GM19395 (cell line): ENCODE data around the gene CCDC146.
"Not testable (repeated sequence)": the region's sequence is repeated elsewhere in the genome, so short reads cannot be mapped to it uniquely, and the experiment has no call there.

ENCODE experiments used
- ATAC-seq: cut with Tn5 transposase; IDR thresholded peaks from one replicate; pipeline ENCODE4 v1.9.1; 2021; ENCODE audit warnings: mild to moderate bottlenecking, moderate library complexity; ENCODE audit not compliant: unreplicated experiment

CCDC146 gene

DNA sequence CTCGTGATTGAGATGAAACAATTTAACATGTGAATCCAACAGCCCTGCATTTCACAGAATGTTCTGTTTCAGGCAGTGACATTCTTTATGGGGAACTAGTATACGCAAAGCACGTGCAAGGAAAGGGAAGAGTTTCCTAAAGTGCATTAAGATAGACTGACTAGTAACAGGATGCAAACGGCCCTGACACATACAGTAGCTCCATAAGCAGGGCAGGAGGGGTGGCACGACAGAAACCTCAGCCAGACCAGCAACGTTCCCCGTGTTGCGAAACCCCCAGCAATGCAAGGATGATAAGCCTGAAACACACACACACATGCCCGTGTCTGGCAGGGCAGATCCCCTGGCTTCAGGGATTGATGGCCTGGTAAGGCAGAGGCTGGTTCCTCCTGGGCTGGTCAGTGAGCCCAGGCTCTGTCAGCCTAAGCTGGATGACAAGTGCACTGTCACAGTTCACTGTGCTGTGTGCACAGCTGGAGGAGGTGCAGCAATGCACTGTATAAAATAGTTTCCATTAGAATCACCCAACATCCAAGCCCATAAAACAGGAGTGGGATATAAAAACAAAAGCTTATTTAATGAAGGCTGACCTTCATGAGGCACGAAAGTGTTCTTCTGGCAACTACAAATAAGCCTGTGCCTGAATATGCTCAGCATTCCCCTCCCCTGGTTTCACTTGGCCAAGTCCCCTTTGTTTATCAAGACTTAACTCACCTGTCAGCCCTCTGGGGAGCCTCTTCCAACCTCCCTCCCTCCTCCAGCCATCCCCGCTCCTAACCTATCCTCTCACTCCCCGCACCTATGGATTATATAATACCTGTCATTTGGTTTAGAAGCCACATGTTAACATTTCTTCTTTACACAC lies 204.9 kb downstream of the CCDC146 start:
- ATAC-seq, result no peak

DNA sequence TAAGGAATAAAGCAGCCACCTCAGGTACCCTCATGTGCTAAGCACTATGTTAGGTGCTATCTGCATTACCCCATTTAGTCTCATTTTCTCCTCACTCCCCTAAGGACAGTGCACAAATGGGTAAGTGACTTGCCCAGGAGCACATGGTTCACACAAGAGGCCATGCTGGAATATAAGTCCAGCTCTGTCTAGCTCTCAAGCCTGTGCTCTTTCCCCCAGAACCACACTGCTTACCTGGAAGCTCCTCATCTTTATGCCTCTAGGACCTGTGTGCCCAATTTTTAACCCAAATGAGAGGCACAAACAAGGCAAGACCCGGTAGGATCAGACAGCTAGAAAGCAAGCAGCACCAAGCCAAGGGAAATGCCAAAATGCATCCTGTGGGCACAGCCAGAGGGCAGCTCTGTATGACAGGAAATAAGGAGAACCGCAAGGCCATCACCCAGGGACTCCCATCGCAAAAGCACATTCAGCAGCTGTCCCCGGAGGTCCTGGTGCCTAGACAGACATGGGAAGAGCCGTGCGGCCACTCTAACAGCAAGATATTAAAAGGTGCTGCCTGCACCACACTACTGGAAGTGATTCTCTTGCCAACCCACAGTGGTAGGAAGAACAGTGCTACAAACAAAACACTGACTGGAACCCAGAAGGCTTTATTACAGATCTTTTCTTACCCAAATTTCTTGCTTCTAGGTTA lies 205.7 kb downstream of the CCDC146 start:
- no peak for ATAC-seq

DNA sequence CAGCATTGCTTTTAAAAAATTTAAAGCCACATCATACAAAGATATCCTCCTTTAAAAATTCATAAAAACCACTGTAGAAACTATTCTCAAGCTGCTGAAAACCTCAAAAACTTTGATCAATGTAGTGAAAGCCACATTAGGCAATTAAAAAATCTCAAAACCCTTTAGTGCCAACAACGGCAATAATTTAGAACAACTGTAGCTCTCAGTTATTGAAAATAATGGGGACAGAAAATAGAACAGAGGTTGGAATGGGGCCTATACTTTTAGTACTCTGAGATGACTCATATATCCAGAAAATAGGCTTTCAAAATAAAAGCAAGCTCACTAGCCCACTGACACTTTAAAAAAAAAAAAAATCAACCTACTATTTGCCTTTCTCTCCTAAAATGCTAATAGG lies 206.3 kb downstream of the CCDC146 start:
- ATAC-seq, result no peak

DNA sequence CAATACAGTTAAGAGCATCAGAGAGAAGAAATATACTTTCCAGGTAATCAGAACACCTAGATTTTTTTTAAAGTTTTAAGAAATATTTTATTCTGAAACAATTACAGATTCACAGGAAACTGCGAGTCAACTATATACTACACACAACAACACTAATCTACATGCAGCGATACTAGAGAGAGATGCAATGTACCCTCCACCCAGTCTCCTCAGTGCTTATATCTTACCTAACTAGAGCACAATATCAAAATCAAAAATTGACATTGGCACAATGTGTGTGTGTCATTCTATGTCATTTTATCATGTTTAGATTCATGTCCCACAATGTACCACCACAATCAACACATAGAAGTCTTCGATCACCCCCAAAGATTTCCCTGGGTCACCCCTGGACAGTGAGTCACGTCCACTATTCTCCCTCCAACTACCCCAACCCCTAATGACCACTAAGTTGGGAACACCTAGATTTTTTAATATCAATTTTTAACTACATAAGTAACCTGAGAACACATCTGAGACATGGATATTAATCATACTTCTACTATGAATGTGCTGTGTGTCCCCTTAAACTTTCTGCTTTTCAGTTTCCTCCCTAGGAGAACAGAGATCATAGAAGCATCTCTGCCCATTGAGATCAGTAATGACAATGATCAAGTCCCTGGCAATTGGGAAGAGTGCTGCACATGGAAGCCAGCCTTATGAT lies 207.2 kb downstream of the CCDC146 start:
- peak; percentile 15 for ATAC-seq

DNA sequence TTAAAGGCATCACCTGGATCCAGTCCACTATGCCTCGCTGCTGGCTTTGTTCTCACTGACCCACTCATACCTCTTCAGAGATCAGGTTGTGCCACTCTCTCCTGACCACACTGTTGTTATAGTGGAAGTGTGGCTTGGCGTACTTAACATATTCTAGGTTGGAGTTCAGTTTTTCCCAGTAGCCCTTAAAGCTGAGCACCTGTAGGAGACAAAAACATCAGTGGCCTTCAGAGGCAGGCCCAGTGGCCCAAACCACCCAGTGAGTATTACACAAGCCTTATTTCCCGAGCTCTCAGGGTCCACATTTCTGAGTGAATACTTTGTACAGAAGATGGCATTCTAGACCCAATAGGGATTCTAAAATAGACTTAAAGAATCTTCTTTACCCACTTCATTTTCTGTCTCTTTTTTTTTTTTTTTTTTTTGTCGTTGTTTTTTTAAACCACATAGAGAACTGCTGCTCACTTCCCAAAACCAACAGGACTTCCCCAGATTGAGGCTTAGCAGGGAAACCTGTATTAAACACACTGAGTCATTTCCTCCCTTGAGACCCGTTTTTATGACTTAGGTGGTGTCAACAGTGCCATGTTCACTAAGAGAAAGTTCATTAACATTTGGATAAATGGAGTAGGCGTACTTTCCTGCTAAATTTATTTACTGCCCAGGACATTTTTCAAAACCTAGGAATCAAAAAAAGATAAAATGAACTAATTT lies 207.9 kb downstream of the CCDC146 start:
- peak; percentile 55 for ATAC-seq

DNA sequence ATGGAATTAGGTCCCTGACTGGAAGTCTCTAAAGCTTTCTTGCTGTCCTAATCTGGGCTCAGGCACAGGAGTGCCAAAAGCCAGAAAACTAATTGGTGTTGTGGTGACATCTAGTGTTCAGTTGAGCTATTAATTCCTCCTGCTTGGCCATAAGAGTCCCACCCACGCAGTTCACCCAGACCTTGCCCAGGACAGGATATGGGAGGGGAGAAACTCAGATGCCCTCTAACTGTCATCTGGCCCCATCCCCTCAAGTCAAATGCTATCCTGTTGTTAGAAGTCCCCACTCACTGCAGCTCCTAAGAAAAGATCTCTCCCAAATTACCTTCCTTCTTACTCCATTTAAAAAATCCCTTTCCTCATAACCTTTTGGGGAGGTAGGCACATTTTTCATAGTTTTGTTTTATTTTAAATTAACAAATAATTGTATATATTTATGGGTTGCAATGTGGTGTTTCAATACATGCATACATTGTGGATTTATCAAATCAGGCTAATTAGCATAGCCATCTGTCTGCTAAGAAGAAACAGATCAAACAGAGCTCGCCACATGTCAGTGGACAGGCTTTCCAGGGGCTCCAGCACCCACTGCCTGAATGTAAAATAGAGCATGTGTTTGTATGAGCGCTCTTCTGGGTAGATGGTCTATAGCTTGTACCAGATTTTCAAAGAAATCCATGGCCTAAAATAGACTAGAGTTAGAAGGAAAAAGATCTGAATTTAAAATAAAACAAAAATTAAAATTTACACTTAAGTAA lies 209.7 kb downstream of the CCDC146 start:
- peak; percentile 73 for ATAC-seq

DNA sequence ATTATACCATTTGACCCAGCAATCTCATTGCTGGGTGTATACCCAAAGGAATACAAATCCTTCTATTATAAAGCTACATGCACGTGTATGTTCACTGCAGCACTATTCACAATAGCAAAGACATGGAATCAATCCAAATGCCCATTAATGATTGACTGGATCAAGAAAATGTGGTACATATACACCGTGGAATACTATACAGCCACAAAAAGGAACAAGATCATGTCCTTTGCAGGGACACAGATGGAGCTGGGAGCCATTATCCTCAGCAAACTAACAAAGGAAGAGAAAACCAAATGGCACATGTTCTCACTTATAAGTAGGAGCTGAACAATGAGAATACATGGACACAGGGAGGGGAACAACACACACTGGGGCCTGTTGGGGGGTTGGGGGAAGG lies 211.6 kb downstream of the CCDC146 start:
- ATAC-seq, result not testable (repeated sequence)

DNA sequence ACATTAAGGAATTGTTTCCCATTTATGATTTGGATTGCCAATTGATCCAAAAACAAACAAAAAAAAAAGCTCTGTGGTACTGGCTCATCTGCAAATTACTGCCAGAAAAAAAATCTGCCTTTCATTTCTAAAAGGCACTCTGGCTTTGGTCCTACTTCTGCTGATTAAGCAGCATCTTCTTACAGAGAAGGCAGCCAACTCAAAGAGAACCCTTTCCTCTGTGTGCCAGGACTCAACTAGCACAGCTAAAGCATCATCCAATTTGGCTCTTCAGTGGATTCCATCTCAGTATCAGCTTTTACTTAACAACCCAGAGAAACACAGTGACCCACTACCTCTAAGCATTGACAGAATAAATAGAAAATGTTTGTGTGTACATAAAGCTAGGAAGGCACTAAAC lies 213.2 kb downstream of the CCDC146 start:
- ATAC-seq, result no peak

DNA sequence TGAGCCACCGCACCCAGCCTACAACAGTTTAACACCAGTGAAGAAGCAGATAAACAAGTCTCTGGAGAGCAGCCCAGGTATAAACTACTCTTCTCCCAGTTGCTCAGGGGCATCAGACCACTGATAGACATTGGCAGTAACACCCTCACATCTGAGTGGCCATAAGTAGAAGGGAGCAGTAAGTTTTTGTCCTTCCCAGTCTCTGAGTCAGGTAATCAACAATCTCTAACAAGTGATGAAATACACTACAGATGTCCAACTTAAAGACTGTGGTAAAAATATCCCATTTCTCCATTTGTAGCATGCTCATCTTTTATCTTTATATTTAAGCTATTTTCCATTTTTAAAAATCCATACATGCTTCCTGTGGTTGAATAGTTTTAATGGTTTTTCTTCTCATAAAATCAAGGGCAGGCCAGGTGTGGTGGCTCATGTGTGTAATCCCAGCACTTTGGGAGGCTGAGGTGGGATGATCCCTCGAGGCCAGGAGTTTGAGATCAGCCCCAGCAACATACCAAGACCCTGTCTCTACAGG lies 215.1 kb downstream of the CCDC146 start:
- ATAC-seq, result no peak

DNA sequence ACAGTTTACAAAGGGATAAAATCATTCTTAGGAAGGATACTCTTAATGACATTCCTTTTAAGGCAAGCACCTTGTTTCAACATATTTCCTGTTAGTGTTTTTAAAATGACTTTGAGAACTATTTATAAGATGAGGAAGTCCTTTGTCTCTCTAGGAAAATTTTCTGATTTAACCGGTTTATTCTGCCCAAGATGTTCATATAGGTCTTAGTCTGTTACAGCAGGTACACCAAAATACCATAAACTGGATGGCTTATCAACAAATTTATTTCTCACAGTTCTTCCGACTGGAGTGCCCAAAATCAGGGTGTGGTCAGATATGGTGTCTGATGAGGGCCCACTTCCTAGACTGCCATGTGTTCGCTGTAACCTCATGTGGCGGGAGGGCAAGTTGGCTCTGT lies 215.8 kb downstream of the CCDC146 start:
- ATAC-seq, result no peak

DNA sequence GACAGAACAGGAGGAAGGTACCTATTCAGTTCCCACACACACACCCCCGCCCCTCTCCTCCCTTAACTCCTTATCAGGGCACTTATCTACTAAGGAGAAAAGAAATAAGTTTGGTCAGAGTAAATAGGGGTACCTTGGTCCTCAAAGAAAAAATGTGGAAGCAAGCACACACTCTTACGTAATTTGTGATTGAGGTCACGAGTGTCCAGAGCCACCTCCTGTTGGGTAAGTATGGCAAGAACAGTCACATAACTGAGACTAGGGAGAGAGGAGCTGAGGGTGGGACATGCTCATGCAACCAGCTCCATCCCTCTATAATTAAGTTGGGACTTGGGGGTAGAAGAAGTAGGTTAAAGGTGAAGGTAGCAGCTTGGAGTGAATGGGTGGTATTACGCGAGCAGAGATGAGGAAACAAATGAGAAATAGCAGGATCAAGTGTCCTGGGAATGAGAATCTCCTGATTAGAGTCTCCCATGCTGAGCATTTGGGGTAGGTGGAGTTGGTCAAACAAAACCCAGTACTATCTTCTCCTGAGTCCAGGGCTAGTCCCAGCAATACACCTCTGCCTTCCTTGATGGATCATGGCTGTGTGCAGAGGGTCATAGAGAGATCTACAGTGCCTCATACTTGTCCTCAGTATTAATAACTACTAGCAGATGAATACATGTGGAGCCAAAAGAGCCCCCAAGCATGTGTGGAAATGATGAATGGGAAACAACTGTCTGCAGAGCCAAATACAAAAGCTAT lies 216.6 kb downstream of the CCDC146 start:
- no peak for ATAC-seq

DNA sequence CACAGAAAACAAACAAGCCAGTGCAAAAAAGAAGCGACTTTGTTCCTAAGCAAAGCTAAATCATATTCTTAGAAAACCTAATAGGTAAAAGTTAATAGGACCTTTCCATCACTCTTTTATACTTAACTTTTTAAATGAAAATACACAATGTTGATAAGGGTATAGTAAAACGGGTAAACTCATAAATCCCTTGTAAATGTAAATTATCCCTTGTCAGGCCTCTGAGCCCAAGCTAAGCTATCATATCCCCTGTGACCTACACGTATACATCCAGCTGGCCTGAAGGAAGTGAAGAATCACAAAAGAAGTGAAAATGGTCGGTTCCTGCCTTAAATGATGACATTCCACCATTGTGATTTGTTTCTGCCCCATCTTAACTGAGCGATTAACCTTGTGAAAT lies 217.3 kb downstream of the CCDC146 start:
- ATAC-seq, result no peak
